ENCODE results near the gene MEDAG.

MEDAG gene

DNA sequence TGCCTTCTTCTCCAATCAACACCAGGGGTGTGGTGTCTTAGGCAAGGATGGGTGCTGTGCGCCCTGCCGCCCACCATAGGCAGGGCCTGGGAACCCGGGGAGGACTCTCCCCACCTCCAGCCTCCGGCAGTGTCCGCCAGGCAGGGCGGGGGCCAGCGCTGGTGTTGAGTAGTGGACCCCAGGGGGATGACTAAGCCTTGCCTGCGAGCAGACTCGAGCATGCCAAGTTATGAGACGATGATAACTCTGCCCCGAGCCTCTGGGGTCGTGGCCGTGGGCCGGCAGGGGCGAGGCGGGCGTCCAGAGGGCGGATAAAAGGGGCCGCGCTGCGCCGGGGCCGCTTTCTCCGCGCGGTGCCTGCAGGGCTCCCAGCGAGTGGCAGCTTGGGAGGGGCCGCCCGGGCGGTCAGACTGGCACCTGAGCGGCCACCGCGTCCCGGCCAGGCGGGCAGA is at the start of gene MEDAG:
MEDAG (plus strand) TSS at position 340 of the 452 bp plus-strand sequence. CDS start 245 bp downstream, outside the sequence.
- peak in 1 of 2 experiments; percentile 17 for DNase-seq (ENCODE audit: low read depth in 2 of 2)

DNA sequence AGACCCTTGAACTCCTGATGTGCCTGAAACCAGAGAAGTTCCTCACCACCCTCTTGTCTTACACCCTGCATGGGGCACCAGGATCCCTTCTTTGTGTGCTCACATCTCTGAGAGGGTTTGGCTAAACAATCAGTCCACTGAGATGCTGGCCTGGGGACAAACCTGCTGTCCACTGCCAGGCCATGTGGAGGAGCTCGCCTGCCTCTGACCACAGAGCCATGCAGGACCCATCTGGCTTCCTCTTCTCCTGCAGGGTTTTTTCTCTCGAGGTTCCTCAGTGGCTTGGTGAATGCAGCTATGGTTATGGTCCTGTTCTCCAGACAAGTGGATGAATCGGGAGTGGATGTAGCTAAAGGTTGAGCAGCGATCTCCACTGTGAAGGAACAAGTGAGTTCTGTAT is 49.1 kb upstream of the MEDAG start:
- DNase-seq (ENCODE audit: low read depth in 2 of 2): no peak

DNA sequence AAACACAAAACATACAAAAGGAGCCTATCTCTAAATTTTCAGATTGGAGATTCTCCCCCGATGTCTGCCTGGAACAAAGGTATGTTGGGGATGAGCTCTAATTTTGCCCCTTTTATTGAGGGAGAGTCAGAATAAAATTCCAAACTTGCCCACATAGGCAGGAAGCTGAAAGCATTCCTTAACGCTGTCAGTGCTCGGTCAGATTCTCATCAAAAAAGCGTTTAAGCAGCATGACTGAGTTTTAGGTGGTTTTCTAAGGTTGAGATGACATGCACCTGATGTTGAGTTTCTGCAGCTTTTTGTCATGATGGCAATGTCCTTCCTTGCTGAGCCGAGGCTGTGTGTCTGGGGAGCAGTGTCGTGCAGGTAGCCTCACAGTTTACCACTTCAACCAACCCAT is 48.4 kb upstream of the MEDAG start:
- DNase-seq (ENCODE audit: low read depth in 2 of 2): no peak

DNA sequence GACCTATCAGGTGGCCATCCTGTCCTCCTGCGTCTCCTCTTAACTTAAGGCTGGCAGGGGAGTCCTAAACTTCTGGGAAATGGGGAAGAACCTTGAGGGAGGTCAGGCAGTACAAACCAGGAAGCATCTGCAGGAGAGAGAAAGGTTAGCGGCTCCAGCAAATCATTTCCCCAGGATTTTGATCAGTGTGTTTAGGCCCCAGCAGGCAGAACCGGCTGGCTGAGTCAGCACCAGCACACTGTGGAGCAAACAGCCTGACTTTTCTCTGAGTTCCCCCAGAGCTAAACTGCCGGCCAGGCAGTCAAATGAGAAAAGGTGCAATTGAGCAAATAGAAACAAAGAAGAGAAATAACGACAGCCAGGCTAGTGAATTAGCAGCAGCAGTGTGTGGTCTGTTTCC is 46.7 kb upstream of the MEDAG start:
- DNase-seq (ENCODE audit: low read depth in 2 of 2): no peak

DNA sequence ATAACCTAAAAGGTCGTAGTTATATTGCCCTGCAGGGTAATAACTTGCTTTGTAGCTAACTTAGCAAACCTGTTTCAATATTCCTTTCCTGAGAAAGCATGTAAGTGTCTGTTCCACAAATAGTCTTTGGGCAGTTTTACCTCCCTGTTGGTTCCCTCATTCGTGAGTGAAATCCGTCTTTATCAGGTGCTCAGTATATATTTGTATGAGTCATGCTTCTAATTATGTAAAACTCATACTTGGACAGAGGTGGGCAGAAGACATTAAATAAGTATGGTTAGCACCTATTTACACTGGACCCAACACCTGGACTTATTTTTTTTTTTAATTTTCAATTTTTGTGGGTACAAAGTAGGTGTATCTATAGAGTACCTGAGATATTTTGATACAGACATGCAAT is 44.9 kb upstream of the MEDAG start:
- DNase-seq (ENCODE audit: low read depth in 2 of 2): no peak

DNA sequence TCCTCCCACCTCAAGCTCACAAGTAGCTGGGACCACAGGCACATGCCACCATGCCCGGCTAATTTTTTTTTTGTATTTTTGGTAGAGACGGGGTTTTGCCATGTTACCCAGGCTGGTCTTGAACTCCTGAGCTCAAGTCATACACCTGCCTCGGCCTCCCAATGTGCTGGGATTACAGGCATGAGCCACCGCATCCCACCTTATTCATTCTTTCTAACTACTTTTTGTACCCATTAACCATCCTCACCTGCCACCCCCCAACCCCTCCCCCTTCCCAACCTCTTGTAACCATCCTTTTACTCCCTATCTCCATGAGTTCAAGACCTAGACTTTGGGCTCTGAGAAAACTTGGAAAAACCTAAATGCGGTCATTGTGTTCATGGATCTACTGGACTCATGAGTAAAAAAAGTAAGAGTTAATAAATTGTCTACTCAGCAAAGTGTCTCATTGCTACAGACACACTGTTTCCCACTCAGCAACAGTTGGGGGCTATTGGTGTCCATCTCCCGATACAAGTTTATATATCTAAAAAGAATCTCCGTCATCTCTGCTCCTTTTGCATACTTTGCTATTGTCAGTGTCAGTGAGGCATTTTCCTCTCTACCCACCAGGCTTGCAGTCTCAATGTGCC is 44.1 kb upstream of the MEDAG start:
- no peak for DNase-seq (ENCODE audit: low read depth in 2 of 2)

DNA sequence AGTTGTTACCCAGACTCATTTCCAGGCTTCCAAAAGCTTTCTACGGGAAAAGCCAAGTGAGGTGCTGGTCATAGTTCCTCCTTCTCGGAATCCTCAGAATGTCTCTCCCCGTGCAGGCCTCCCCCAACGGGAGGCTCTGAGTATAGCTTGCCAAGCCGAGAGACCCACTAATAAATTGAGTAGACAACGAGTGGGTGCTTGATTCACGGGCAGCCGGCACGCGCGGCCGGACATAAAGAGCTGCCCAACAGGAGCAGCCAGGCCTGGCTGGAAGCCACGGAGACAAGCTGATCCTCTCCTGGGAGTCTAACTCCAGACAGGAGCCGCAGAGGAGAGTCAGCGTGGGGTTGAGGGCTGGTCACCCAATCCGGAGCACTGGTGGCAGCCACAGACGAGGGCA is 43.4 kb upstream of the MEDAG start:
- DNase-seq (ENCODE audit: low read depth in 2 of 2): no peak

DNA sequence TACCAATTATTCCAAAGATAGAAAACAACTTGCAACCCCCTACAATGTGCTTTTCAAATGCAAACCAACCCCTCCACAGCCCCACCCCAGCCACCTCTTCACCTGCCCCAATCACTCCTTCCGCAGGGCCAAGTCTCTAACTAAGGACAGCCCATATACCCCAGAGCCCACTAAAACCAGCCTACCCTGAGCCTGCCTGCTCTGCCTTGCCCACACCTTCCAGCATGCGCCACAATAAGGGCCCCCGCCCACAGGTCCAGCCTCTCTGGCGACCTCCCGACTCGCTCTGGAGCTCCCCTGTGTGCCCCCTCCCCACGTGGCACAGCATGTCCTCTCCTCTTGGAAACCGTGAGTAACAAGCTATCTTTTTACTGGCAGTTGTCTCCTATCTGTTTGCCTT is 42.8 kb upstream of the MEDAG start:
- no peak for DNase-seq (ENCODE audit: low read depth in 2 of 2)

DNA sequence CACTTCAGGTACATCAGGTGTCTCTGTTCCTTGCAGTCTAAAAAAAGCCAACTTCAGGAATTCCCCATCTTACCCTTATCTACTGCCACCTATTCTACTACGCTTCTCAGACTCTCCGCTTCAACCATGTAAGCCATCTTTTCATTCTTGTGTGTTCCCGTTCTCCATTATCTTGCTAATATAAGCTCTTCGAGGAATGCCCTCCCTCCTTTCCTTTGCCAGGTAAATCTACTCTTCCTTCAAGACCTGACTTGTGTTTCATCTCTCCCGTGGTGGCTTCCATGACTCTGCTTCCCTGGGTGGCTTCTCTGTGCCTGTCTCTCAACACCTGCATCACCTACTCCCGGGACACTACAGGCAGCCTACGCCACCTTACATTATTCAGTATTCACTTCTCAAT is 42.3 kb upstream of the MEDAG start:
- DNase-seq (ENCODE audit: low read depth in 2 of 2): no peak

DNA sequence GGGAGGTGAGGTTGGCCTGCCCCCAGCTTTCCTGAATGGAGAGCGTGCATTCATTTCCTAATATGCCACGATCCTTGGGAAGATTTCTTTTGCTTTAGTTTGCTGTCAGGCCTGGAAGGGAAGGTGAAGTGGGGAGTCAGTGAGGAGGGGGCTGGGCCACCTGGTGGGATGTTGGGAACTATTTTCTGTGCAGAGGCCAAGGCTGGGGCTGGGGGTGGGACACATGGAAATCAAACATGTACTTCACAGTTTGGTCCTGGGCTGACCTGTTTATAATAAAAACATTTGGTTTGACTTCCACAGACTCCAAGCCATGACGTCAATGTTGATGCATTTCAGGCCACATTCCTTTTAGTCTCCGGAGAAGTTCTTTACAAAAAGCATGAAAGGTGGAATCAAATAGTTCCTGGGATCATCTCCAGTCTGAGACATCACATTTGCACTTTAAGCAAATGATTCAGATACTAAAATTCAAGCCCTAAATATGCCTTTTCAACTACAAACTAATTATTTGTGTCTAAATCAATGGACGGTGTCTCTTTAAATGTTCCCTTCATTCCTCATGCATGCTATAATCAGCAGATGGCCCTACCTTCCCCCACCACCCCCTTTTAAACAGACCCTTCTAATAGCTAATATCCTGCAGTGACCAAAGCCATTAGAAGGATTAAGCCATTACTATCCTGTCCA is 41.5 kb upstream of the MEDAG start:
- peak; percentile 90 to 91 for DNase-seq (ENCODE audit: low read depth in 2 of 2)

DNA sequence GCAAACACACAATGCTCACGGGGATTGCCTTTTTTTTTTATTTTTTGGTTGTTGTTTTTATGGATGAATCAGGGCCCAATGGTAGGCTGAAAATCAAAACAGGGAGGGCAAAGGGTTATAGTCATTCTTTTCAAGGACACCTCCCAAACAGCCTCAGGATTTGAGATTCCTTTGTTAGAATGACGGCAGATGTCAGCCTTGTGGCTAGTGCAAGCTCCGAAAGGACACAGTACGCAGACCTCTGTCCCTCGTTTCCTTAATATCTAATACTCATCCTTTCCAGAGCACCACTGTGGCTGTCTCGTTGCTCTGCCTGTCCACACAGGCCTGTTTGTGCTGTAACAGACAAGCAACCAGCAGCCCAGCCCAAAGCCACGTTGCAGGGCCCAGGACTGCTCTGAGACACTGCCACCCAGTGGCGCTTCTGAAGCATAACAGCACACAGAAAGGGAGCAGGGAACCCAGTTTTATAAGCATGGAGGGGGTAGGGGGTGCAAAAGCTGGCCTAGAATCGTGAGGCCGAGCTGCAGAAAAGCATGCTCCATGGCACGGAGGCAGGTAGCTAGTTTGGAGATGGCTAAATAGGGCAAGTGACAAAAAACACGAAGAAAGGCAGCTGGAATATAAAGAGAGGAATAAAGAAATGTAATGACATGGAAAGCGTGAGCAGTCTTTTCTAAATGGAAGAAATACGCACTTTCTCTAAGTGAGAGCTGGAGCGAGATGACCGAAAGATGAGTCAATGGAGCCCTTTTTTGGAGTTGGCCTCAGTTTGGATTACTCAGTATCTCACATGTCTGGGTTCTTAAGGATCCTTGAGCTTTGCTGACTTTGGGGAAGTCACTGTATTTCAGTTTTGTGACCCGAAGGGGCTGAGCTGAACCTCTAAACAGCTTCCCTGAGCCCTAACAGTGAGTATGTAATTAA is 40.7 kb upstream of the MEDAG start:
- DNase-seq (ENCODE audit: low read depth in 2 of 2): peak; percentile 84

DNA sequence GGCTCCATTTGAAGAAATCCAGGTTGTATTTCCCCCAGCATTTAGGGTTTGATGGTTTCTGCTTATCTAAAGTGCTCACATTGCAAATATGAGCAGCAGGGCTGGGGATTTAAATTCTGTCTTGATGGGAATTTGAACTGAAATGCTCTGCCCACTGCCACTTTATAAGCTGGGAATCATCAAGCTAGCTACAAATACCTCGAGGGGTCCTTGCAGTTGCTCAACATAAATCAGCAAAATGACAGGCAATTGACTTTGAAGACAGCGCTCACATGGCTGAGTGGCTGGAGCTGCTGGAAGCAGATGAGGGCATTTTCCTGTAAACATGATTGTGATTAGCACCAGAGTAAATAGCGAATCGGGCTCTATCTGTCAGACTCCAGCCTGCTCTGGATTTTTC is 39.4 kb upstream of the MEDAG start:
- no peak for DNase-seq (ENCODE audit: low read depth in 2 of 2)

DNA sequence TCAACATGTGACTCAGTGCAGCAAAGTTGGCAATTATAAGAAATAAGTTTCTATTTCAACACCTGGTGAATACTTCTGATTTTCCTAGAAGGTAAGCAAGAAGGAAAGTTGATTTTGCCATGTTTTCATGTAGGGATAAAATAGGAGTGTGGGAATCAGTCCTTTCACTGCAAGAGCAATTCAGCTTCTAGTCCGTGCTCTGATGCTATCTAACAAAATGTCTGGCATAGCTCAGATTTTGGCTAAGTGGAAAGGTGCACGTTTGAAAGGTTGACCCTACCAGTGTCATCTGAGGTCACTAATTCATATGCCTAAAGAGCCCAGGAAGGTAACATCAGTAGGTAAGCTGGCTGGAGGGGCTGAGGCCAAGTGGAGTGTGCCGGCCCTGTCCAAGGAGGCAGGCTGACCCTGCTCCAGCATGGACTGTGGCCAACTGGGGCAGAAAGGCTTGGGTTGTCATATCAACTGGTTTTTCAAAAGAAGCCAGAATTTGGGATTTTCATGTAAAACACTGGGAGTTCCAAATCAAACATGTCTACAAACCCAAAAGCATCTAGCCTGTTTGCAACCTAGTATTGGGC is 38.9 kb upstream of the MEDAG start:
- DNase-seq (ENCODE audit: low read depth in 2 of 2): no peak

DNA sequence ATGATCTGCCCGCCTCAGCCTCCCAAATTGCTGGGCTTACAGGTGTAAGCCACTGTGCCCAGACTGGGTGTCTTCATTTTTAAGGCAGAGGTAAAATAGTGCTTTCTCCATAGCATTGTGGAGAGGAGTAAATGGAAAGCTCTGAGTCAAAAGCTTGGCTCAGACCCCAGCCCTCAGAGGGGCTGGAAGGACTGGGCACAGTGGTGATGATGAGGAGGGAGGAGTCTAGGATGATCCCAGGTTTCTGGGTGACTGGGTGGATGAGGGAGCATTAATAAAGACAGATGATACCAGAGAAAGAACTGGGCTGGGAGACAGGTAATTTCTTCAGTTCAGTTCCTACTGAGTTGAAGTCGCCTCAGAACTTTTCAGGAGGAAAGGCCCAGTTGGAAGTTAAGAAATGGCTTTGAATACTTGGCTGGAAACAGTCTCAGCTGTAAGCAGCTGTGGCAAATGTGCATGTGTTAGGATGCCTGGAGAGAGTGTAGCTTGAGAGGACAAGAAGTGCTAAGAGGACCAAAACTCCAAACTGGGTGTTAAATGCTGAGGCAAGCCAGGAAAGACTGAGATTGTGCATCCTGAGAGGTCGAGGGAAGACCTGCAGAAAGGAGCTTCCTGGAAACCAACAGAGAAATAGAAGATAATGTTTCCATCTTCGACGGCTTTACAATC is 37.1 kb upstream of the MEDAG start:
- no peak for DNase-seq (ENCODE audit: low read depth in 2 of 2)

DNA sequence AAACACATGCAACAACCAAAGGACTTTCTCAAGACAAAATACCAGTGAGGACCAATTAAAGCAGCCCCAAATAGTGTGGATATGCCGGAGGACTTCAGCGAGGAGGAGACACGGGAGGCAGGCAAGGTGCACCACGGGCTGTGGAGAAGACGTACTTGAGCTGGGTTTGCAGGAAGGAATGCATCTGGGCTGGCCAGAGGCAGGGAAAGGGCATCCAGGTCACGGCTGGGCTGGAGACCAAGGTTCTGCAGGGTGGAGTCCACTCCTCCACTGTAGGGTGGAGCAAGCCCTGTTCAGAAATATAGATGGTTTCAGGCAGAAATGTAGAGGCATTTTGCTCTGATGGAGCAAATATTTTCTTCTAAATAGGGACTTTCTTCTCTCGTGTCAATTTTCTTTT is 36.6 kb upstream of the MEDAG start:
- no peak for DNase-seq (ENCODE audit: low read depth in 2 of 2)

DNA sequence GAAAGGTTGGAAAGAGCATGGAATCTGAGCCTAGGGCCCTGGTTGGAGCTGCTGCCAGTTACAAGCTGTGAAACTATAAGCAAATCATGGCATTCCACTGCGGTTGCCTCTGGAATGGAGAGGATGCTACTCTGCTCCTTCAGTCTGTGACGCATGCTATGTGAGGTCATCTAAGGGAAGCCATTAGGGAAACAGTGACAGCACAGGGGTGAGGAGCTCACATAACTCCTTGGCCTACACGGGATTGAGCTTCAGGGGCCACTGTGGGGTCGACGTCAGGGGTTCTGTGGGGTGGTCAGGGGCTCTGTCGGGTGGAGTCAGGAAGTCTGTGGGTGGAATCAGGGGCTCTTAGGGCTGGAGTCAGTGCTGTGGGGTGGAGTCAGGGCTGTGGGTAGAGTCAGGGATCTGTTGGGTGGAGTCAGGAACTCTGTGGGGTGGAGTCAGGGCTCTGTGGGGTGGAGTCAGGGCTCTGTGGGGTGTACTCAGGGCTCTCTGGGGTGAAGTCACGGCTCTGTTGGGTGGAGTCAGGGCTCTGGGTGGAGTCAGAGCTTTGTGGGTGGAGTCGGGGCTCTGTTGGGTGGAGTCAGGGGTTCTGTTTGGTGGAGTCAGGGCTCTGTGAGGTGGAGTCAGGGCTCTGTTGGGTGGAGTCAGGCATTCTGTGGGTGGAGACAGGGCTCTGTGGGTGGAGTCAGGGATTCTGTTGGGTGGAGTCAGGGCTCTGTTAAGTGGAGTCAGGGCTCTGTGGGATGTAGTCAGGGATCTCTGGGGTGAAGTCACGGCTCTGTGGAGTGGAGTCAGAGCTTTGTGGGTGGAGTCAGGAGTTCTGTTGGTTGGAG is 35.8 kb upstream of the MEDAG start:
- DNase-seq (ENCODE audit: low read depth in 2 of 2): peak; percentile 99

DNA sequence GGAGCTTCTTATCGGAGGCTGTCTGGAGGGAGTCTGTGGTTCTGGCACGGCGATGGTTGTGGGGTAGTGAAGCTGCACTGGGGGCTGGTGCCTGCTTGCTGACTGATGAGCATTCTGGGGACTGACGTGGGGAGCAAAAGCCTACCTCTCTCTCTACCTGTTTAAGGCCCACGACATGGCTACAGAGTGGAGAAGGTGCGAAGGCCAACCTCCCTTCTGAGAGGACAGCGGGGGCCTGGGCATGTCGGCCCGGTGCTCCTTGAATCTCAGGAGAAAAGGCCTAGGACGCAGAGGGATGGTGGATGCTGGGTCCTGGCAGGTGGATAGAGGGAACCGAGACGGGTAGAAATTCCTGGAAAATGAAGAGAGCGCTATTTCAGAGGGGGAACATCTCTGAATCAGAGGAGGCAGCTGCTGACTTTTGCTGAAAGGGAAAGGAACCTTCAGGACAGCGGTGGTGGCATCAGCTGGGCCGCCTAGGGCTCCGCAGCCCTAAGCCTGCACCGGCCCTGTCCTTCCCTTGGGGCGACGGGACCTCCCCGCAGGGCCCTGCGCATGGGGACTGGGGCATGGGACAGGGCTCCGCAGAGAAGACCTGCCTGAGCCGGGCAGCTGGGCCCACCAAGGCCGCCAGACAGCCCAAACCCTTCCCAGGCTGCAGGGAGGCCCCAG is 35.0 kb upstream of the MEDAG start:
- no peak for DNase-seq (ENCODE audit: low read depth in 2 of 2)

DNA sequence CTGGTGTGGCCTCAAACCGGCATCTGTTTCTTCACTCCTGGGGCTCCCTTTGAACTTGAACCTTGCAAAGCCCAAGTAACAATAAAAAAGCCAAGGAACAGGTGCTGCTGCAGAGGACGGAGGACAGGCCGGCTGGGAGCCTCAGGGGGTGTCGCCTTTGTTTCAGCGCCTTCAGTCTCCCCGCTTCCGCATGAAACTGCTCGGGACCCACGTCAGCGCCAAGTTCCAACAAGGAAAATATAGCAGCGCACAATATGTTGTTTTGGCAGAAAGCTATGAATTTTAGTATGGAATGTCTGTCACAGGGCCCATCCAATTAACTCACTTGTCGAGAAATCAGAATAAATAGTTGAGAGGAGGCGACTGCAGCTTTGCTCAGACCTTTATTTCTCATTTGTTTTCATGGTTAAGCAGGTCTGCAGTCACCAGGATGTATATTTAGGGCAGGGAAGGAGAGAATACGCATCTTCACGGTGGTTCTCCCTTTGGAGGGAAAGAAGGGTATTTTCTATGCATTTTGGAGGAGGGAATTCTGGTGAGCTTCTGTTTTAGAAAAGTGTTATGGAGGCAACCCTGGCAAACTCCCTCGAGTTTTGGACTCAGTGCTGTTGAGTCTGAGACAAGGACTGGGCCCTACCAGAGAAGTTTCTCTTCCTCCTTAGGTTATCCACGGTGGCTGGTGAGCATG is 34.3 kb upstream of the MEDAG start:
- DNase-seq (ENCODE audit: low read depth in 2 of 2): no peak

DNA sequence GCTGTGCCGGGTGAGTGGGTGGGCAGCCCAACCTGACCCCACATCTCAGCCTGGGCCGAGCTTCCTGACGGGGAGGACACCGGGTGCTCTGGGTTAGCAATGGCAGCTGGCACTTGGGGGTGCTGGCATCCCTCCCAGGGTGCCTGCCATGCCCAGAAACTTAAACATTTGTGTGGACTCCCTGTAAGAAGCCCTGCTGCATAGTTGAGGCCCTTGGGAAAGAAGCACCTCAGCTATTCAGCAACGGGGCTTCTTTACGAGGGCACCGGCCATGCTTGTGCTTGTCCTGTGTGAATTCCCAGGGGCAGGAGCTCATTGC is 33.8 kb upstream of the MEDAG start:
- DNase-seq (ENCODE audit: low read depth in 2 of 2): no peak
